ENCODE results near the gene CD247.

CD247 gene

DNA sequence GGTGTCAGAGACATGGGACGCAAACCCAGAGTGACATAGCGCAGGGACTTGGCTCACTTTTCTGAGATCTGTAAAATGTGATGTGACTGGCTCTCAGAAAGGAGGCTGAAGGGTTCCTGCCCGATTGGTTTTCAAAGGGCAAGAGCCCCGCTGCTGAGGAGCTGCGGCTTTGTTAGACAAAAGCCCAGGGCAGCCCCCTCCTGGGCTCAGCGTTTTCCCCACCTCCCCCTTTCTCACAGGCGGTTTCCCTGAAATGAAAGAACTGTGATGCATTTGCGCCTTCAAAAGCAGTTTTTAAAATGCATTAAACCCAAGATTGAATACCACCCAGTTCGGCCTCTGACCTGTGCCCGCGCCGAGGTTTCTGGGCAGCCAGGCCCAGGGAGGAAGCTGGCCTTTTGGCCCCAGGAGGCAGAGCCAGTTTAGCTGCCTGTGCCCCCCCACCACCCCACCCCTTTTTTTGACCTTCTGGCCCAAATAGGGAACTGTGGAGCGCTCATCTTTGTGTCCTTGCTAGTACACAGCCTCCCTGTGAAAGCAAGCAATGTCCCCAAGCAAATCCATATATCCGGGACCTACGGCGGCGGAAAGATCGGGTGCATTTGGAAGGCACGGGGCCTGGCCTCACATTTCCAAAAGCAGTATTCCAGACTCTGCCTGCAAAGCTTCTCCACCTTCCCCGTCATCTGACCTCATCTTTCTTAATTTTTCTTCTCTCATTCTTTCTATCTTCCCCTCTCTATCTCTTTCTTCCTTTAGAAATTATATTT lies 28.6 kb downstream of the CD247 start:
- DNase-seq (ENCODE audit: low spot score), result peak; percentile 77

- DNase-seq (ENCODE audit: low spot score), result peak; percentile 81
Observed at GRCh38 chr1:167488786-167489185, 29.5 kb downstream of the CD247 start.

DNA sequence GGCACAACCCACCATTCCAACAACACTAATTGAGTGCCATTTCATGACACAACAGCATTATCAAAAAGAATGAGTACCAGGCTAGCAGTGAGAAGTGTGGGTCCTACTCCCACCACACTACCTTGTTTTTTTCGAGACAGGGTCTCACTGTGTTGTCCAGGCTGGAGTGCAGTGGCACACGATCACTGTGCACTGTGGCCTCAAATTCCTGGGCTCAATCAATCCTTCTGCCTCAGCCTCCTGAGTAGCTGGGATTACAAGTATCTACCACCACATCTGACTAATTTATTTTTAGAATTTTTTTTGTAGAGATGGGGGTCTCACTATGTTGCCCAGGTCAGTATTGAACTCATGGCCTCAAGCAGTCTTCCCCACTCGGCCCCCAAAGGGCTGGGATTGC lies 30.7 kb downstream of the CD247 start:
- DNase-seq (ENCODE audit: low spot score), result no peak

- no peak for DNase-seq (ENCODE audit: low spot score)
Observed at GRCh38 chr1:167486090-167486824, 32.1 kb downstream of the CD247 start.

- no peak for DNase-seq (ENCODE audit: low spot score)
Observed at GRCh38 chr1:167484726-167485502, 33.4 kb downstream of the CD247 start.

DNA sequence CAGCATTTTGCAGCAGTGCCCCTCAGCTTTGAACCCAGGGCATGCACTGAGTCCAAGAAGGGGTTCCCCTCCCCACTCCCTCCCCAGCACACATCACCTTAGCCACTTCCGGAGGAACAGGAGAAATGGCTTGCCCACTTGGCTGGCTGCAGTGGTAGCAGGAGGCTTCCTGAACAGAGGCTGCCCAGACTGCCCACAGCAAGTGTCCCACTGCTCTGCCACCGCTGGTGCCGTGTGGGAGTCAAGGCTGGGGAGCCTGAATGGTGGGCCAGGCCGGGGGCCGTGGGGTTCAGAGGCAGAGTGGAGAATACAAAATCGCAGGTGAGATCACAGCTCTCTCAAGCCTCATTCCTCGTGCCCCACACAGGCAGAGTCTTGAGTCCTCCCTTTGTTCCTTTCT lies 34.5 kb downstream of the CD247 start:
- DNase-seq (ENCODE audit: low spot score), result no peak

GRCh38 chr1:167482184-167482583 lies 36.1 kb downstream of the CD247 start:
- no peak for DNase-seq (ENCODE audit: low spot score)

DNA sequence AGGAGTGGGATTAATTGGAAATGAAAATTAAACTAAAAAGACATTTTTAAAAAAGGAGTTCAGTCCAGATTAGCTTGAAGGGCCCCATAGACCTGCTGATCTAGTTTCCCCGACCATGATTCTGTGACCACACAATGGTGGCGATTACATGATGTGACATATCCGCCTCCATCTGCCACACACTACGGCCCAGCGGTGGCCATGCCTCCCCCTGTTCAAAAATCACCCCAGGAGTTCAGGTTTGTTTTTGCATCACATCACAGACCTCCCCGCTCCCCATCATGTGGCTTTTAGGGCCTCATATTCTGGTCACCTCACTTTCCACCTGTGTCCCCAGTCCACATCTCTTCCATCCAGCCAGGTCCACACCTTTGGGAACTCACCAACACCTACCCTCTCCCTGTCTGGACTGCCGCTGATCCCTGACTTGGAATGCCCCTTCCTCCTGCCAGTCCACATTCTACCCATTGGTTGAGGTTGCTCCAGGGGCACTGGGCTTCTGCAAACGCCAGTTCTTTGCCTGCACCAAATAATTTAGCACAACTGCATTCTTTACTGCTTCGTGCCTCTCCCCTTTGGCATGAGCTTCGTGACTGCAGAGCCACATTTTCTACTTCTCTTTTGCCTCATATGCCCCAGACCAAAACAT lies 38.9 kb downstream of the CD247 start:
- no peak for DNase-seq (ENCODE audit: low spot score)

DNA sequence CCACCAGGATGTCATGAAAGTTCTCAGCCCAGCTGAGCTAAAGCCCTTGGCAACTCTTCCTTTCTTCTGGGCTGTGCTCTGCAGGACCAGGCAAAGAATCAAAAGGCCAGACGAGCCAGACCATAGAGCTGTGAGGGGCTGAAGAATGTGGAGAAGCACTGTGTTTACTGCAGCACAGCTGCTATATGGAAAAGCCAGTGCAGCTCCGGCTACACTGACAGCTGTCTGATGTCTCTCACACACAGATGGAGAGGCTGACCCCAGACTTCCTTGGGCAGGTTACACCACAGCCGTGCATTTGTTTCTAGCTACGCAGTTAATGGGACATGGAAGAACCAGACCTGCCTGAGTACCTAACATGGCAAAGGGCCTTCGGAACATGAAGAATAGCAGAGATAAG lies 40.3 kb downstream of the CD247 start:
- DNase-seq (ENCODE audit: low spot score), result no peak

DNA sequence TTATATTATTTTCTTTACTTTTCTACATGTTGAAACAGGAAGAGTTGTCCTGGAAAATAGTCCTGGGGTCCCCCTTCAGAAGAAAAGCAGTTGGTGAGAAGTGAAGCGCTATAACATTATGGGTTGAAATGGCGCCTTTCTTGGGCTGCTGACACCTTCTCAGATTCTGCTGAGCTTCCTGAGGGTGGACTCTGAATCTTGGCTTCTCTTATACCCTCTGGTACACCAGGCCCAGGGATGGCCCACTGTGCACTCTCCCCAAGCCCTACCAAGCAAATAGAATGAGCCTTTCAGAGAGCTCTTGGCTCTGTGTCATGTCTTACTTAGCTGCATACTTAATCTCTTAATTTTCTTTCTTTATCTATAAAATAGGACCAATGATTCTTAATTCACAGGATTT lies 42.3 kb downstream of the CD247 start:
- DNase-seq (ENCODE audit: low spot score), result no peak

- DNase-seq (ENCODE audit: low spot score), result no peak
Observed at GRCh38 chr1:167474191-167474641, 44.1 kb downstream of the CD247 start.

GRCh38 chr1:167473761-167474160 lies 44.6 kb downstream of the CD247 start:
- DNase-seq (ENCODE audit: low spot score), result no peak

DNA sequence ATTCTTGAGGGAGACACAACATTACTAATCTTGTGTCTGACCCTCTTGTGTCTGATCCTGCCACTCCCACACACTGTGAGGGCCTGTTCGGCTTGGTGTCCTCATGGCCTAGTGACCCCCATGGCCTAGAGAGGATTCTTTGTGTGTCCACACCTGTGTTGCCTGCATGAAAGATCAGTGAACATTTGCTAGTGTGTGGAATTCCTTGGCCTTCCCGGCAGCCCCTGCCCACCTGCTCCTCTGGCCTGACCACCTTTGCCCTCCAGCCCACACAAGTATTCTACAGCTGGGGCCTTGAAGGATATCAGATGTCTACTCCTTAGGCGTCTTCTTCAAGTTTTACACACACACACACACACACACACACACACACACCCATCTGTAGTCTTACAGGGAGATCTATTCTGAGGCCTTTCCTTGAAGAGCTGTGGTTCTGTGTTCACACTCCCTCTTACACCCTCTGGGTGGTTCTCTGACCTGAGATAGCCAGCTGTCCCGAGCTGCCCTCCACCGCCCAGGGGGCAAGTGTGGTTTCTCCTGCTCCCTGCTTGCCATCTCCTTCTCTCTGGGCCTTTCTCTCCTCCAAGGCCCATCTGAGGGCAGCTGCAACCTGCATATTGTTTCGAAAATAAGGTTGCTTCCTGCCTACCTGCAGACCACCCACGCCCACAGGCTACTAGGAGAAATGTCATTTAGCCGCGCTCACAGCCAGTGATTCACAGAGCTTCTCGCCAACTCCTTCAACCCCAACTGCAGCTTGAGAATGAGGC lies 45.4 kb downstream of the CD247 start:
- no peak for DNase-seq (ENCODE audit: low spot score)

DNA sequence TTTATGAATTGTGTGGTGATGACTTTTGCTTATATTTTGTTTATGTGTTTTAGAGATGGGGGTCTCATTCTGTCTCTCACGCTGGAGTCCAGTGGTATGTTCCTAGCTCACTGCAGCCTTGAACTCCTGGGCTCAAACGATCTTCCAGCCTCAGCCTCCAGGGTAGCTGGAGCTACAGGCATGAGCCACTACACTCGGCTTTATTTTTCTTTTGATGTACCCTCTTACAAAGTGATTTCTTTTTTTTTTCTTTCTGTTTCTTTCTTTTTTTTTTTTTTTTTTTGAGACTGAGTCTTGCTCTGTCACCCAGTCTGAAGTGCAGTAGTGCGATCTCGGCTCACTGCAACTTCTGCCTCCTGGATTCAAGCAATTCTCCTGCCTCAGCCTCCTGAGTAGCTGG lies 46.8 kb downstream of the CD247 start:
- DNase-seq (ENCODE audit: low spot score), result no peak

DNA sequence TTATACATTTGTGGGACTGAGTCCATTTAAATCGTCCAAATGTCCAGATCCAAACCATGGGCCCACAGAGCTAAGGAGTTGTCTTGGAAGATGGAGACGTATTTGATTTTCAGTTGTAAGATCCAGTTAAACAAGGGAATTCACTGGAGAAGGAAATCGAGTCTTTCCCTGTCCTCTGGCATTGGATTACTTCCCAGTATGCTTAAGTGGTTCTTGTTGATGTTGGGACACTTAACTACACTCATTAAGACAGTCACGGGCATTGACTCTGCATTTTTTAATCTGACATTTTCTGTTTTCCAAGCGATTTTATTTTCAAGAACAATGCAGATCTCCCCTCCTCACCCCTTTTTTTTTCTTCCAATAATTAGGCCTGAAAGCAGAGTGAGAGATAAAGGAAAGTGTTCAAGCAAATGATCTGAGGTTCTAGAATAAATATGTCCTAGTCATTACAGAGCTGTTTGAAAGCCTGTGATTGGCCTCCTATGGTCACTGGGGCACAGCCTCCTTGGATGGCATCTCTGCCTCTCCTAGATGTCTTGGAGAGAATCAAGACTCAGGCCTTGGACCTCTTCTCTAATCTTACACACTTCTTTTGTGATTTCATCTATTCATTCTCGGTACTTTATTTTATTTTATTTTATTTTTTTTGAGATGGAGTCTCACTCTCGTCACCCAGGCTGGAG lies 48.9 kb downstream of the CD247 start:
- peak; percentile 50 for DNase-seq (ENCODE audit: low spot score)

DNA sequence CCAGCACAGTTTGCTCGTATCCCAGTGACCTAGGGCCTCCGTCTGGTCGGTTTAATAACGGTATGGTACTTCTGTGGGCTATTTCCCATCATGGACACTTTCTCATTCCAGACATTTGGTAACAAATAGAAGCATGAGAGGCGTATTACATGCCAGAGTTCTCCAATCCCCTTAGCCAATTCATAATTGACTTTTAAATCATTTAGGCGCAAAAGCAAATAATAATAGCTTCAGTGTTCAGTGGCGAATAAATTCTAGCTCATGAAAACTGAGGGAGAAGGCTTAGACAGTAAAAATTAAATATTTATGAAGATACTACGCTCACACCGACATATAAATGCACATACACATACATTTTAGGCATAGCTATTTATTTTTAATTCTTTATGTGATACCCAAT lies 50.6 kb downstream of the CD247 start:
- DNase-seq (ENCODE audit: low spot score), result no peak

DNA sequence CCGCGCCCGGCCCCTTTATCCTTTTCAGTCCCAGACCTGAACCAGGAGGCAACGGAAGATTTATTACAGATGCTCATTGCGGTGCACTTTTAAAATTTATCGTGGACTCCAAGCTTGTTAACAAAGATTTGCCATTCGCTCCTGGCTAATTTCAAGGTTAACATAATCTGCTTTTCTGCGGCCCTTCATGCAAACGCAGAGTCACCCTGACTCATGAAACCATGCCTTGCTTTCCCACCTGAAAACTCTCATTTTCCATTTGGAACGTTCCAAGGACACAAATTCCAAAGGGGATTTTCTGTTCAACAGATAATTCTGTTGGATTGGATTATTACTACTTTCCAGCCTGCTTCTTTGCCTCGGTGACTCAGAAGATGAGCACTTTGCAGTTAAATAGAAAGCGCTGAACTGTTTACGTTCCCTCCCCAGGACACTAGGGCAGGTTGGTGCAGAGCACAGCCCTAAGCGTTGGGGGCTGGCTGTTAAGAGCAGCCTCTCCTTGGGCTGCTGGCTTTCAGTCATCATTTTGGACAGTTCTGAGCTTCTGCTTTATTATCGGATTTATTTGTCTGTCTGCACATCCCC lies 51.1 kb downstream of the CD247 start:
- DNase-seq (ENCODE audit: low spot score), result peak; percentile 93

GRCh38 chr1:167465743-167466142 lies 52.6 kb downstream of the CD247 start:
- DNase-seq (ENCODE audit: low spot score), result peak; percentile 92

DNA sequence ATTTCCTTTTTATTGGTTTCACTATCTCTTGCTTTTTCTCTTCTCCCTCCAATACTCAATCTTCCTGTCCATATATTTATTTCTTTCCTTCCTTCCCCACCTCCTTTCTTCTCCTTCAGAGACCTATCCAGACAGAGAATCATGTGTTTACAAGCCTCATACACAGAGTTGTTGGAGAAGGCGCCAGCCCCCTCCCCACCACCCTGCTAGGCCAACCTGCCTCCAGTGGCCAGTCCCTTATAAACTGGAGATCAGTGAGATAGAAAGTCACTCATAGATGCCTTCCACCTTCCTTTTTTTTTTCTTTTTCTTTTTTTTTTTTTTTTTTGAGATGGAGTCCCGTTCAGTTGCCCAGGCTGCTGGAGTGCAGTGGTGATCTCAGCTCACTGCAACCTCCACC lies 53.3 kb downstream of the CD247 start:
- DNase-seq (ENCODE audit: low spot score), result peak; percentile 78

DNA sequence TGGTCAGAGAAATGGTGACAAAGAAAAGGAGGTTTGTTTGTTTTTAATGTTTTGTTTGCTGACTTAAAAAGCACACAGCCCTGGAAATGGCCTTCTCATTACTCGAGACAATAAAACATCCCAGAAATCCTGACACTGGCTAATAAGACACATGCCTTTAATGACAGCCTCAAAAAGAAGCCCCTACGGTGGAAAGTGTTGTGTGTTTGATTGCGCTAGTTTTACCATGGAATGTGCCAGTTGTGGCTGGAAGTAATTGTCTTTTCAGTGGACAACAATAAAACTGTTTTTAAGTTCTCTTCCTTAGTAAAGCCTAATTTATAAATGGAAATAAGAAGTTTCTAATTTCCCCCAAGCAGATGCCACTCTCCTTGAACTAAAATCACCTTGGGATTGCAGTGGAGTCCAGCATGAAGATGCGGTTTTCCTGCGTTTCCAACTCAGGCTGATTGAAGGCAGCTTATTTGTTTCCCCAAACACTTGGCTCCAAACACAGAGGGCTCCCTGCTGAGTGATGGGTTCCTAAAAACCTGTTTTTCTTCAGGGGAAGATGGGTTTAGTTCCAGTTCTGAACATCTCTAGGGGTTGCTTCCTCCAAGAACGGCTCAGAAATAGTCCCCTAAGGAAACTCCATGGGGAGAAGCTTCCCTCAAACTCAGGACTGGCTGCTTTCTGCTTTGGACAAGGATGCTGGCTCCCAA lies 54.3 kb downstream of the CD247 start:
- peak; percentile 91 for DNase-seq (ENCODE audit: low spot score)
